H9 (cell line): Measurements from ENCODE around the gene PTGFRN. TPM values are rescaled to one million over a fixed set of nuclear protein-coding genes. Genes with fewer than 3 reads are reported as not detected.

ENCODE experiments used
- DNase-seq: peaks from one replicate; pipeline ENCODE4 v3.0.0-alpha.2; 2017
- H2AFZ ChIP-seq: one replicate; pipeline ENCODE4 v1.6.1; 2013; ENCODE audit warnings: mild to moderate bottlenecking, low read length, control low read depth, moderate library complexity
- H2AK5ac ChIP-seq: 2 replicates; pipeline ENCODE4 v1.6.1; 2013; ENCODE audit warnings: low read length, control low read depth, mixed read lengths; ENCODE audit not compliant: insufficient read length
- H2BK120ac ChIP-seq: one replicate; pipeline ENCODE4 v1.6.1; 2013; ENCODE audit warnings: low read depth, mild to moderate bottlenecking, low read length, control low read depth, inconsistent platforms; ENCODE audit not compliant: poor library complexity, severe bottlenecking
- H2BK12ac ChIP-seq: 2 replicates; pipeline ENCODE4 v1.6.1; 2013; ENCODE audit warnings: low read length, control low read depth, mixed read lengths, low read depth; ENCODE audit not compliant: insufficient read length
- H2BK15ac ChIP-seq: 2 replicates; pipeline ENCODE4 v1.6.1; 2013; ENCODE audit warnings: low read depth, low read length, control low read depth
- H2BK20ac ChIP-seq: one replicate; pipeline ENCODE4 v1.6.1; 2013; ENCODE audit warnings: low read depth, mild to moderate bottlenecking, low read length, control low read depth, inconsistent platforms; ENCODE audit not compliant: poor library complexity, severe bottlenecking
- H2BK5ac ChIP-seq: 2 replicates; pipeline ENCODE4 v1.6.1; 2013; ENCODE audit warnings: low read length, control low read depth, mixed read lengths; ENCODE audit not compliant: insufficient read length
- H3K14ac ChIP-seq: 2 replicates; pipeline ENCODE4 v1.6.1; 2013; ENCODE audit warnings: low read length, control low read depth; ENCODE audit not compliant: insufficient read depth
- H3K18ac ChIP-seq: 2 replicates; pipeline ENCODE4 v1.6.1; 2013; ENCODE audit warnings: low read depth, mild to moderate bottlenecking, mixed read lengths, low read length, control low read depth; ENCODE audit not compliant: insufficient read length
- H3K23ac ChIP-seq: 2 replicates; pipeline ENCODE4 v1.6.1; 2013; ENCODE audit warnings: low read length, control low read depth, mixed read lengths, low read depth; ENCODE audit not compliant: insufficient read length
- H3K23me2 ChIP-seq: 2 replicates; pipeline ENCODE4 v1.6.1; 2013; ENCODE audit warnings: low read depth, mild to moderate bottlenecking, mixed read lengths, low read length, control low read depth; ENCODE audit not compliant: insufficient read length, poor library complexity, severe bottlenecking
- H3K27ac ChIP-seq: 2 replicates; pipeline ENCODE4 v1.5.1; 2013; ENCODE audit warnings: low read length, control low read depth, mixed read lengths, low read depth; ENCODE audit not compliant: insufficient read length
- H3K27me3 ChIP-seq: 2 replicates; pipeline ENCODE4 v1.6.1; 2013; ENCODE audit warnings: low read length, control low read depth, inconsistent platforms; ENCODE audit not compliant: insufficient read depth
- H3K4ac ChIP-seq: 2 replicates; pipeline ENCODE4 v1.6.1; 2013; ENCODE audit warnings: low read depth, mild to moderate bottlenecking, control low read depth, inconsistent platforms, low read length, moderate library complexity
- H3K4me1 ChIP-seq: 2 replicates; pipeline ENCODE4 v1.6.1; 2013; ENCODE audit warnings: low read length, control low read depth, inconsistent platforms; ENCODE audit not compliant: insufficient read depth
- H3K4me2 ChIP-seq: 2 replicates; pipeline ENCODE4 v1.6.1; 2013; ENCODE audit warnings: low read length, control low read depth, mixed read lengths; ENCODE audit not compliant: insufficient read length, insufficient read depth
- H3K56ac ChIP-seq: 2 replicates; pipeline ENCODE4 v1.6.1; 2013; ENCODE audit warnings: low read depth, mild to moderate bottlenecking, mixed read lengths, low read length, control low read depth; ENCODE audit not compliant: insufficient read length
- H3K79me1 ChIP-seq: 2 replicates; pipeline ENCODE4 v1.6.1; 2013; ENCODE audit warnings: low read depth, mild to moderate bottlenecking, moderate library complexity, low read length, control low read depth, inconsistent platforms; ENCODE audit not compliant: insufficient read depth, poor library complexity, severe bottlenecking
- H3K79me2 ChIP-seq: 2 replicates; pipeline ENCODE4 v1.6.1; 2013; ENCODE audit warnings: low read length, control low read depth, inconsistent platforms; ENCODE audit not compliant: insufficient read depth
- H3K9ac ChIP-seq: 2 replicates; pipeline ENCODE4 v1.6.1; 2013; ENCODE audit warnings: low read length, control low read depth, mixed read lengths; ENCODE audit not compliant: insufficient read length; ENCODE audit errors: extremely low read depth
- H3K9me3 ChIP-seq: one replicate; pipeline ENCODE4 v1.6.1; 2013; ENCODE audit warnings: low read depth, low read length, inconsistent platforms; ENCODE audit not compliant: control insufficient read depth
- H3T11ph ChIP-seq: one replicate; pipeline ENCODE4 v1.6.1; 2013; ENCODE audit warnings: mild to moderate bottlenecking, low read length, control low read depth, inconsistent platforms
- H4K20me1 ChIP-seq: one replicate; pipeline ENCODE4 v1.6.1; 2013; ENCODE audit not compliant: control insufficient read depth, insufficient read length, insufficient read depth
- H4K5ac ChIP-seq: 2 replicates; pipeline ENCODE4 v1.6.1; 2013; ENCODE audit warnings: low read depth, mild to moderate bottlenecking, mixed read lengths, low read length, control low read depth; ENCODE audit not compliant: insufficient read length
- H4K8ac ChIP-seq: replicated peaks from 2 replicates; pipeline ENCODE4 v1.6.1; 2013; ENCODE audit warnings: low read length, control low read depth, mixed read lengths, low read depth; ENCODE audit not compliant: insufficient read length
- H4K91ac ChIP-seq: 2 replicates; pipeline ENCODE4 v1.6.1; 2013; ENCODE audit warnings: low read depth, mild to moderate bottlenecking, moderate library complexity, mixed read lengths, low read length, control low read depth; ENCODE audit not compliant: insufficient read length
- H3K27ac Mint-ChIP-seq, 3 experiments: 2 replicates in 2 of 3; 3 replicates in 1 of 3; pipeline ENCODE4 v1.8.0; 2020 to 2021; ENCODE audit warnings: mixed read lengths in 3 of 3, mild to moderate bottlenecking in 1 of 3, moderate library complexity in 1 of 3
- H3K27me3 Mint-ChIP-seq: 2 replicates; pipeline ENCODE4 v1.8.0; 2021; ENCODE audit warnings: low read depth, mild to moderate bottlenecking, moderate library complexity, mixed read lengths
- H3K36me3 Mint-ChIP-seq, 3 experiments: 2 replicates in 2 of 3; 3 replicates in 1 of 3; pipeline ENCODE4 v1.8.0; 2020 to 2021; ENCODE audit warnings: low read depth in 3 of 3, mixed read lengths in 3 of 3; ENCODE audit not compliant: insufficient read depth in 1 of 3
- H3K4me1 Mint-ChIP-seq, 2 experiments: 2 replicates each; pipeline ENCODE4 v1.8.0; 2020; ENCODE audit warnings: mixed read lengths in 2 of 2
- H3K4me3 Mint-ChIP-seq, 2 experiments: 2 replicates in 1 of 2; 3 replicates in 1 of 2; pipeline ENCODE4 v1.8.0; 2020 to 2021; ENCODE audit warnings: mild to moderate bottlenecking in 2 of 2, mixed read lengths in 2 of 2, moderate library complexity in 1 of 2
- H3K9me3 Mint-ChIP-seq, 2 experiments: 2 replicates in 1 of 2; 3 replicates in 1 of 2; pipeline ENCODE4 v1.8.0; 2020; ENCODE audit warnings: mild to moderate bottlenecking in 2 of 2, mixed read lengths in 2 of 2, moderate library complexity in 1 of 2
- CTCF ChIP-seq: fragments of 200-600 bp; sonication (generic); conservative IDR thresholded peaks from 3 replicates; pipeline ENCODE4 v1.8.0; 2021; ENCODE audit warnings: antibody characterized with exemption, mild to moderate bottlenecking
- WGBS: extraction: QIAGEN DNeasy Blood & Tissue Kit; methylation state at CpG from one replicate; pipeline ENCODE4 v1.1.7; 2013; ENCODE audit warnings: missing lambda C conversion rate, low lambda C conversion rate, mixed read lengths; ENCODE audit not compliant: insufficient read length; ENCODE audit errors: extremely low coverage; 5-methylcytosine and 5-hydroxymethylcytosine counted together
- total RNA-seq: library from RNA; stranded (reverse); gene quantifications from 2 replicates; pipeline ENCODE4 v1.2.1, GENCODE V29; 2021

PTGFRN gene
- total RNA-seq, 1 experiment from 2014 or later, result 26.3 TPM

- no peaks in the 10 kb centered on the region for H3K9me3 Mint-ChIP-seq
- no peak overlapping the region for H2BK5ac ChIP-seq
- H4K5ac ChIP-seq, result no peak overlapping the region
- H2BK15ac ChIP-seq, result no peak overlapping the region
- no peak overlapping the region for H2BK120ac ChIP-seq
- no peaks in the 10 kb centered on the region for H3K9me3 ChIP-seq
- no peaks in the 10 kb centered on the region; the same call in 1 of the 2 replicates for H3K4me1 ChIP-seq
- no peak overlapping the region for H3K9ac ChIP-seq
- H3K27ac Mint-ChIP-seq, result no peak overlapping the region
- no peaks in the 10 kb centered on the region for H3K27me3 ChIP-seq
- H3K4me3 Mint-ChIP-seq, result no peak overlapping the region
- H3T11ph ChIP-seq, result no peak overlapping the region
- no peaks in the 10 kb centered on the region for H3K79me1 ChIP-seq
- peaks cover 3 to 6% of the 10 kb centered on the region in 2 experiments for H3K4me1 Mint-ChIP-seq
- H3K23ac ChIP-seq, result no peak overlapping the region
- no peak overlapping the region for H2BK20ac ChIP-seq
- no peak overlapping the region for H2BK12ac ChIP-seq
- no CpG with 5 or more reads among the region's 1 CpG for WGBS
- H3K23me2 ChIP-seq, result no peaks in the 10 kb centered on the region
- no peak for TF ChIP-seq CTCF
- no peaks in the 10 kb centered on the region; a peak in 1 of 7 replicates for H3K36me3 Mint-ChIP-seq
- no peak overlapping the region for H2AFZ ChIP-seq
- no peak overlapping the region for H4K91ac ChIP-seq
- no peak overlapping the region for H4K8ac ChIP-seq
- no peaks in the 10 kb centered on the region for H4K20me1 ChIP-seq
- H3K18ac ChIP-seq, result no peak overlapping the region
- no peak for DNase-seq
- no peak overlapping the region for H2AK5ac ChIP-seq
- H3K27me3 Mint-ChIP-seq, result no peaks in the 10 kb centered on the region; the same call in 1 of the 2 replicates
- no peak overlapping the region for H3K27ac ChIP-seq
- H3K4me2 ChIP-seq, result no peak overlapping the region
- no peak overlapping the region for H3K56ac ChIP-seq
- H3K79me2 ChIP-seq, result no peaks in the 10 kb centered on the region
- no peak overlapping the region for H3K14ac ChIP-seq
- H3K4ac ChIP-seq, result no peak overlapping the region
These were observed 23.3 kb upstream of the PTGFRN start for GRCh38 chr1:116886291-116886878.
